DMS114 treated with DMSO at 0.1 percent for 48 hours (cell line): ENCODE measurements around the gene DCHS2.
"Not testable (repeated sequence)": the region's sequence is repeated elsewhere in the genome, so short reads cannot be mapped to it uniquely, and the experiment has no call there.

Experiments used
- DNase-seq: peaks from one replicate; lab custom pipeline; 2025; ENCODE audit not compliant: unreplicated experiment; lab: John Stamatoyannopoulos, UW

DCHS2 gene

GRCh38 chr4:154230091-154230490 lies 261.5 kb downstream of the DCHS2 start:
- no peak for DNase-seq

GRCh38 chr4:154222875-154223274 lies 268.7 kb downstream of the DCHS2 start:
- DNase-seq, result no peak

- no peak for DNase-seq
Observed at GRCh38 chr4:154218051-154218450, 273.5 kb downstream of the DCHS2 start.

- not testable (repeated sequence) for DNase-seq
Observed at GRCh38 chr4:154217384-154217783, 274.2 kb downstream of the DCHS2 start.

- DNase-seq, result no peak
Observed at GRCh38 chr4:154211506-154211905, 280.1 kb downstream of the DCHS2 start.

GRCh38 chr4:154208424-154208823 lies 283.2 kb downstream of the DCHS2 start:
- DNase-seq, result no peak

GRCh38 chr4:154205471-154205870 lies 286.1 kb downstream of the DCHS2 start:
- DNase-seq, result no peak

GRCh38 chr4:154194649-154195048 lies 296.9 kb downstream of the DCHS2 start:
- DNase-seq, result no peak

GRCh38 chr4:154192585-154192984 lies 299.0 kb downstream of the DCHS2 start:
- DNase-seq, result no peak

- no peak for DNase-seq
Observed at GRCh38 chr4:154189346-154189745, 302.3 kb downstream of the DCHS2 start.

GRCh38 chr4:154186888-154187287 lies 304.7 kb downstream of the DCHS2 start:
- no peak for DNase-seq

- no peak for DNase-seq
Observed at GRCh38 chr4:154186035-154186434, 305.6 kb downstream of the DCHS2 start.

GRCh38 chr4:154184238-154184637 lies 307.4 kb downstream of the DCHS2 start:
- no peak for DNase-seq

GRCh38 chr4:154183264-154183663 lies 308.3 kb downstream of the DCHS2 start:
- DNase-seq, result no peak
